HG03095 (cell line): ENCODE results near the gene SEMA4B.

Experiments
- ATAC-seq: cut with Tn5 transposase; IDR thresholded peaks from one replicate; pipeline ENCODE4 v1.9.1; 2021; ENCODE audit warnings: moderate library complexity; ENCODE audit not compliant: unreplicated experiment

SEMA4B gene

DNA sequence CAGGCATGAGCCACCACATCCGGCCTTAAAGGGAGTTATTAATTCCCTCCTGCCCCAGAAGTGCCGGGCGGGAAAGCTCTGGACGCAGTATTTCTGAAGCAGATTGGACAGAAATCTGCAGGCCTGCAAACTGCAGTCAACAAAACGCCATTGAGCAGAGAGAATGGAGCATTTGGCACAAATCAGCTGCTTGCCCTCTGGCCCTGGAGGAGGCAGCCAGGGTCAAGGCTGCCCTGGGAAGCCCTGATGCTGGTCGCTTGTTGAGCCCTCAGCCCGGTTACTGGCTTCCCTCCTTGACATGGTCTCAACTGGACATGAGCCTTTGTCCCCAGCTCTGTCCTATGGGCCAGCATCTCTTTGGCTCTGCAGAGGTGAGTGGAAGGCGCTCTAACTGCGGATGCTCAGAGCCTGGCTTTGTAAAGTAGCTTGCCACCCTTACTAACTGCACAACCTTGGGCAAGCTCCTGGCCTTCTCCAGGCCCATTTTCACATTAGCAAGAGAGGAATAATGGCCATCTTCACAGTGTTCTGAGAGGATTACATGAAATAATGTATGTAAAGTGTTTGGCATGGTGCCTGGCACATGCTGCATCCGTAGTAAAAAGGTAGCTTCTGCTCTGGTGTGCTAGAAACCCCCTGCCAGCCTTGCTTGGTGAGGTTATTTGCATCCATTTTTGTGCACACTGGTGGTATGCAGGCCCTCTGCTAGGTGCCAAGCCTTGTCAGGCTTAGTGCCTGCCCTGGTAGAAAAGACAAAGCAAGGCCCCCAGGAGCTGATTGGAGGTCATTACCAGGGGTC lies 4.1 kb downstream of the SEMA4B start:
- ATAC-seq: no peak

DNA sequence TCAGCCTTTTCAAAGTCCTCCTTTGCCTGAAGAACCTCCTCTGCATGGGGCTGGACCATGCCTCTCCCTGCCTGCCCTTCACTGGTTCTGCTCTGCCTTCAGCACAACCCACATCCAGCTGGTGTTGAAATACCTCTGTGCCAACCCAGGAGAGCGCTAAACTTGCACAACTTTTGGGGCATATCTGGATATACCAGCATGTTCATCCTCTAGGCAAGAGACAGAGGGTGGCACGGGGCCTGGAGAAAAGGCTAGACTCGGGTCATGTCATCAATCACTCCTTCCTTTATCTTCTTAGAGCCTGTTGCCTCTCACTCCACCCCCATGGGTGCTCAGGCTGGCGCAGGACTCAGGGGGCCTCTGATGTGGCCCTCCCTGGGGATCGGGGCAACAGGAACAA lies 4.8 kb downstream of the SEMA4B start:
- no peak for ATAC-seq

GRCh38 chr15:90207252-90207651 lies 6.1 kb downstream of the SEMA4B start:
- ATAC-seq: no peak

- ATAC-seq: no peak
Observed at GRCh38 chr15:90208356-90208755, 7.2 kb downstream of the SEMA4B start.

- no peak for ATAC-seq
Observed at GRCh38 chr15:90209591-90209990, 8.5 kb downstream of the SEMA4B start.

GRCh38 chr15:90210593-90210992 lies 9.5 kb downstream of the SEMA4B start:
- ATAC-seq: no peak

GRCh38 chr15:90211009-90211408 lies 9.9 kb downstream of the SEMA4B start:
- no peak for ATAC-seq

DNA sequence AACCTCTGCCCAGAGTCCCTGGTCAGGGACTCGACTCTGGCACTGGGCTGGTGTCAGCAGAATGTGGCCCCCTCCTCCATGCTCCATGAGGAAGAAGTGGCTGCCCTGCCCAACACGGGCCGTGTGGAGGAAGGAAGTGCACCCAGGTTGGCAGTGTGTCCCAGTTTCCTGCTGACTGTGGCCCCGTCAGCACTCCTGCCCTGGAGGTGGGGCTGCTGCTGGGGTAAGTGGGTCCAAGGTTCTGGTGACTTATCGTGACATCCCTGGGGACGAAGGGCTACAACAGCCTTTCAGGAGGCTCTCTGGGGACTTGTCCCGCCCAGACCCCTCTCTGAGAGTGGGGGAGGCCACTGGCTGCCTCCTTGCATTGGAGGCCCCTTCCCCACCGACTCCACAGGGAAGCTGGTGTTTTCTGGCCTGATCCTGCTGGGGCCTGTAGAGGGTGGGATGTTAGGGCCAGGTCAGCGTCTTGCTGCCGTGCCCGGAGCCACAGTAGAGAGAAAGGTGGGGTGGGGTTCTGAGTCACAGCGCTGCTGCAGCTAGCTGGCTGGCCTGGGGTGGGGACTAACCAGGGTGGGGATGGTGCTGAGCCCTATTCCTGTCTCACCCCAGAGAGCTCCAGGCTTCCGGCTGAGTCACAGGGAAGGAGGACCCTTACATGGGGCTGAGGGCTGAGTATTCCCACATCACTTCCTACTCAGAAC lies 10.5 kb downstream of the SEMA4B start:
- no peak for ATAC-seq

DNA sequence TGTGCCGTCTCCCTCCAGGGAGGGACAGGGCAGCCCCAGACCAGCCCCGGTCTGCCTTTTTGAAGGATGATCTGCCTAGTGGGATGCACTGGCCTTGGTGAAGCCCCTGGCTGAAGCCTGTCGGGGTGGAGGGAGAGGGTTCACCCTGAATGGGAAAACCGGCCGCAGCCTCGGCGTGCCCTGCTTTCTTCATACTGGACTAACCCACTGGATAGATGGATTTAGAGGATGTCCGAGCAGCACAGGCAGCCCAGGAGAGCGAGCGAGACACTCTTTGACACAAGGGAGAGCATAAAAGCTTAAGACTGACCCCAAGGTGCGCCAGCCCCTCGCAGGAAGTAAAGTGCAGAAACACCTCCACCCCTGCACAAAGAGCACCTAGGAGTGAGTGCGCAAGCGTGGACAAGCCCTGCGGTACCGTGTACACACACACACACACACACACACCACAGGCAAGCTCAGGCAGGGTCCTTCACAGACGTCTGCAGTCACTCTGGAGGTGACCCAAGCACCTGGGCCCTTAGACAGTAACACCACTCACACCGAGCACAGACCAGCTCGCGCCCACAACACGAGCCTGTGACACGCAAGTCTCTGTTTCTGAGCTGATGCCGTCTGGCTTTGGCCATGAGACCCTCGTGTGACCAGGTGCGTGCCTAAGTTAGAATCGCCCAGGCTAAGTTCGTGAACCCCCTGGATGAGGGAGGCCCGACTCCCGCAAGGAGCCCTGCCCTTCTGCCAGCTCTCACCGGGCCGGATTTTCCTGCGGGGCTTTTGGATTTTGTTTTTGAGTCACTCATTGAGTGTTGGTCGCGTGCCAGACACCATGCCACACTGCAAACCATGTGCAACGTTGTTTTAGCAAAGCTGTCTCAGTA lies 11.3 kb downstream of the SEMA4B start:
- no peak for ATAC-seq

DNA sequence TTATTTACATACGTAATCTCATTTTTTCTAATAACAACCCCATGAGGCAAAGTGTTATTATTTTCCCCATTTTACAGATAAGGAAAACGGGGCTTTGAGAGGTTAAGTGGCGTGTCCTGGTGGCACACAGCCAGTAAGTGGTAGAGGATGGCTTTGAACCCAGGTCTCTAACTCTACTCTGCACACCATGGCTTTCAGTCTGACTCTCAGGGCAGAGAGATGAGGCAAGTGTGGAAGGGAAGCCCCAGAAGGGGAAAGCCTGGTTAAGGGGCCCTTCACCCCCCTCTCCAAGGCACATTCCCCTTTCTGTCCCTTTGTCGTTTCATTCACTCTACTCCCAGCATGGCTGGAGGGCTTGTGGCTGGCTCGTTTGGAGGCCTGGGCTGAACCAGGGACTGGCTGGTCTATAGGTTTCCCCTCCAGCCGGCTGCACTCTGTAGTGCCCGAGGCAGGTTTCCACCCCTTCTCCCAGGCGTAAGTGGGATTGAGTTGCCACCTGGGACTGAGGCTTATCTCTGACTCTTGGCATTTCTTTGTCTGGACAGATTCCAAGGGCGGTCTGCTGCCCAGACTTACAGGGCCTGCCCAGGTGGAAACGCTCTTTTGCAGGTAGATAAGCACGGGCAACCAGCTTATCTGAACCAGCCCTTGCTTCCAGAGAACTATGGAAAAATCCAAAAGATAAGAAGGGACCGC lies 12.1 kb downstream of the SEMA4B start:
- ATAC-seq: no peak

GRCh38 chr15:90213818-90214204 lies 12.7 kb downstream of the SEMA4B start:
- ATAC-seq: no peak

- ATAC-seq: no peak
Observed at GRCh38 chr15:90214553-90215196, 13.5 kb downstream of the SEMA4B start.

GRCh38 chr15:90217671-90218394 lies 16.7 kb downstream of the SEMA4B start:
- no peak for ATAC-seq

DNA sequence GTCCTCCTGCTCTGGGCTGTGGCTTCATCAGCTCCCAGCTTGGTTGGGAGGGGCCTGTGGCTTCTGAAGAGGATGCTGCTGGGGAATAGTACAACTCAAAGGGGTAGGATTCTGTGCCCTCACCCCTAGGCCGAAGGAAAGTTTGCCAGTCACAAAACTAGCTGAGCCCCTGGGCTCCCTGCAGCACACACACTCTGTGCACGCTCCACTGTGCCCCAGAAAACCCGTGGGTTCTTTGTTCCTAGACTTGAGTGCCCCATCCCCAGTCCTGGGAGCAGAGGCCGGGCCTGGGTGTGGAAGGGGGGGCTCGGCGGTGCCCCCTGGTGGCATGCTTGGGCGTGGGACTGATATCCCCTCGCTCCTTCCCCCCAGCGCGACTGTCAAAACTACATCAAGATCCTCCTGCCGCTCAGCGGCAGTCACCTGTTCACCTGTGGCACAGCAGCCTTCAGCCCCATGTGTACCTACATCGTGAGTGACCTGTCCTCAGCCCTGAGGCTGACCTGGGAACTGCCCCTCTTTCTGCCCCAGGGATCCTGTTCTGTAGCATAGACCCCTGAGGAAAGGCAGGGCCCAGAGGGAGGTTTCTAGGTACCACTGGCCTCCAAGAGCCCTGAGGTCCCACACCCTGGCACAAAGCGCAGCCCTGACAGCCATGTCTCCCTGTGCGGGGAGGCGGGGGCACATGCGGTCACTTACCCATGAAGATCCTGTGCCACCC lies 18.5 kb downstream of the SEMA4B start:
- no peak for ATAC-seq

- ATAC-seq: no peak
Observed at GRCh38 chr15:90221246-90221900, 20.2 kb downstream of the SEMA4B start.

DNA sequence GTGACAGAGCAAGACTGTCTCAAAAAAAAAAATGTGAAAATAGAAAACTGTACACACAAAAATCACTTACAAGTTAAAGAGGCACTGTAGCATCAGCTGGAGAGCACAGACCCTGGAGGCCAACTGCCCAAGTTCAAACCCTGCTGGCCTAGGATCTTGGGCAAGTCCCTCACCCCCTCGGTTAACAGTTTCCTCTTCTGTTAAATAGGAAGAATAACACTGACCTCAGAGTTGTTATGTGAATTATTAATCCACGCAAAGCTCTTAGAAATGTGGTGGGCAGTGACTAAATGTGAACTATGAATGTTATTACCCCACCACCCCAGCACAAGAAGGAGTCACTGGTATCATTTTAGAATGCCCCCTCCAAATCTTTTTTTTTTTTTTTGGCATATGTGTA lies 21.4 kb downstream of the SEMA4B start:
- no peak for ATAC-seq

DNA sequence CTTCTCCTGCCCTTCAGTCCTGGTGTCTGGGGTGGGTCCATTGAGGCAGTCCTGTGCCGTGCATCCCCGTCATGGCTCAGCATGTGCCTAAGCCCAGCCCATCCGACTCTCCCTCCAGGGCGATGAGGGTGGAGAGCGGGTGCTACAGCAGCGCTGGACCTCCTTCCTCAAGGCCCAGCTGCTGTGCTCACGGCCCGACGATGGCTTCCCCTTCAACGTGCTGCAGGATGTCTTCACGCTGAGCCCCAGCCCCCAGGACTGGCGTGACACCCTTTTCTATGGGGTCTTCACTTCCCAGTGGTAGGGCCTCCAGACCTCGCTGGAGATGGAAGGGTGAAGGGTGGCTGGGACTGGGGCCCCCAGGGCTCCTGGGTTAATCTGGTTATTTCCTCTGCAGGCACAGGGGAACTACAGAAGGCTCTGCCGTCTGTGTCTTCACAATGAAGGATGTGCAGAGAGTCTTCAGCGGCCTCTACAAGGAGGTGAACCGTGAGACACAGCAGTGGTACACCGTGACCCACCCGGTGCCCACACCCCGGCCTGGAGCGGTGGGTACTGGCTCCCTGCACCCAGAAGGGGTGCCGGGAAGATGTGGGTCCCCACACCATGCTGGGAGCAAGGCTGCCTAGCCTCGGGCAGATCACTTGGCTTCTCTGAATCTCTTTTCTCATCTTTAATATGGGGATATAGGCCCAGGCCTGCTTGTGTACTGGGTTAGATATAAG lies 22.5 kb downstream of the SEMA4B start:
- no peak for ATAC-seq

GRCh38 chr15:90225047-90225446 lies 23.9 kb downstream of the SEMA4B start:
- ATAC-seq: no peak
